Measurements from ENCODE around the gene ALOXE3. TPM values are rescaled to one million over a fixed set of nuclear protein-coding genes. Genes with fewer than 3 reads are reported as not detected.

Gene ALOXE3
- total RNA-seq, 1 experiment from 2014 or later: 0.13 TPM

- Histone ChIP-seq H4K5ac (ENCODE audit: insufficient read length, low read depth, low read length) (no peak overlapping the region), H2AFZ (ENCODE audit: low read length) (no peak overlapping the region), H3K79me2 (ENCODE audit: insufficient read depth, low read length) (no peaks in the 10 kb centered on the region), H3K79me1 (ENCODE audit: insufficient read depth, low read depth, low read length, poor library complexity, severe bottlenecking) (peaks cover 2% of the 10 kb centered on the region), H3K9me3 (ENCODE audit: control insufficient read depth, low read depth, low read length) (no peaks in the 10 kb centered on the region), H2BK20ac (ENCODE audit: low read depth, low read length, poor library complexity, severe bottlenecking) (no peak overlapping the region), H4K20me1 (ENCODE audit: control insufficient read depth, insufficient read depth, insufficient read length) (no peaks in the 10 kb centered on the region), H2BK5ac (ENCODE audit: insufficient read length, low read length) (no peak overlapping the region), H3T11ph (ENCODE audit: low read length) (no peak overlapping the region), H4K91ac (ENCODE audit: insufficient read length, low read depth, low read length) (no peak overlapping the region), H3K27me3 (ENCODE audit: insufficient read depth, low read length) (no peaks in the 10 kb centered on the region), H4K8ac (replicated peaks; ENCODE audit: insufficient read length, low read depth, low read length) (no peak overlapping the region), H3K9ac (ENCODE audit: extremely low read depth, insufficient read length, low read length) (peak overlapping the region; percentile 82), H3K27ac (ENCODE audit: insufficient read length, low read depth, low read length) (no peak overlapping the region), H3K23me2 (ENCODE audit: insufficient read length, low read depth, low read length, poor library complexity, severe bottlenecking) (peaks cover 18% of the 10 kb centered on the region), H3K4me2 (ENCODE audit: insufficient read depth, insufficient read length, low read length) (peak overlapping the region; percentile 87), H2BK12ac (ENCODE audit: insufficient read length, low read depth, low read length) (no peak overlapping the region), H3K4ac (ENCODE audit: low read depth, low read length) (no peak overlapping the region), H2AK5ac (ENCODE audit: insufficient read length, low read length) (no peak overlapping the region), H2BK120ac (ENCODE audit: low read depth, low read length, poor library complexity, severe bottlenecking) (no peak overlapping the region), H3K14ac (ENCODE audit: insufficient read depth, low read length) (0 out of 2 replicates have a peak overlapping the region, but pooled peaks have one; percentile 3), H3K18ac (ENCODE audit: insufficient read length, low read depth, low read length) (peak overlapping the region; percentile 59), H3K56ac (ENCODE audit: insufficient read length, low read depth, low read length) (no peak overlapping the region), H2BK15ac (ENCODE audit: low read depth, low read length) (no peak overlapping the region), H3K23ac (ENCODE audit: insufficient read length, low read depth, low read length) (no peak overlapping the region), H3K4me1 (ENCODE audit: insufficient read depth, low read length) (peaks cover 5% of the 10 kb centered on the region)
- no peaks in the 10 kb centered on the region for H3K9me3 Mint-ChIP-seq
- H3K4me1 Mint-ChIP-seq: peaks cover 21 to 25% of the 10 kb centered on the region in 2 experiments
- H3K27ac Mint-ChIP-seq: peak overlapping the region; percentile 56 to 95 (median 93); a peak in 5 of 7 replicates
- H3K36me3 Mint-ChIP-seq (ENCODE audit: insufficient read depth in 1 of 3, low read depth in 3 of 3): peaks cover 25 to 37% (median 33%) of the 10 kb centered on the region in 3 experiments
- peak overlapping the region; percentile 90 to 97 for H3K4me3 Mint-ChIP-seq
- peak; percentile 87 for DNase-seq
- peaks cover 3% of the 10 kb centered on the region for H3K27me3 Mint-ChIP-seq (ENCODE audit: low read depth)
- TF ChIP-seq CTCF (conservative IDR thresholded peaks at IDR 0.05): no peak
- no CpG with 5 or more reads among the region's 38 CpGs for whole genome bisulfite sequencing (ENCODE audit: extremely low coverage, insufficient read length, low lambda C conversion rate)
Observed at GRCh38 chr17:8151120-8151640, 32.9 kb upstream of the ALOXE3 start.

Measured in H9 (cell line).